Body of pancreas (tissue), 4 donors: ENCODE results near the gene TMEM151A. TPM values are rescaled to one million over a fixed set of nuclear protein-coding genes. Genes with fewer than 3 reads are reported as not detected.

ENCODE experiments used
- ATAC-seq: fragments of 150-250 bp; one replicate; pipeline ENCODE4 v1.9.1; 2016
- DNase-seq, 4 donors: peaks; one replicate each; pipeline ENCODE4 v3.0.0-alpha.2; 2019
- H3K27ac ChIP-seq, 4 donors: fragments of 200-600 bp; sonication (generic); 1 replicate in 3 of 4; 2 replicates in 1 of 4; pipeline versions ENCODE4 v1.5.1 to v1.6.1; 2016 to 2019; ENCODE audit warnings: mild to moderate bottlenecking in 1 of 4, mixed read lengths in 1 of 4, moderate library complexity in 1 of 4
- H3K27me3 ChIP-seq, 2 donors: fragments of 200-600 bp; sonication (generic); one replicate each; pipeline ENCODE4 v1.6.0; 2016; ENCODE audit warnings: mild to moderate bottlenecking in 1 of 2
- H3K36me3 ChIP-seq, 2 donors: fragments of 200-600 bp; sonication (generic); replicated peaks in 1 of 2; 2 replicates each; pipeline ENCODE4 v1.5.1; 2016; ENCODE audit warnings: low read depth in 2 of 2; ENCODE audit not compliant: insufficient read depth in 1 of 2
- H3K4me1 ChIP-seq: fragments of 200-600 bp; sonication (generic); one replicate; pipeline ENCODE4 v1.6.0; 2016
- H3K4me3 ChIP-seq, 2 donors: fragments of 200-600 bp; sonication (generic); 1 replicate in 1 of 2; 2 replicates in 1 of 2; pipeline ENCODE4 v1.5.1; 2016 to 2019
- H3K9me3 ChIP-seq, 3 donors: fragments of 200-600 bp; sonication (generic); 1 replicate in 2 of 3; 2 replicates in 1 of 3; pipeline ENCODE4 v1.5.1; 2016
- POLR2A ChIP-seq, 3 donors: fragments of 450-650 bp; IDR thresholded peaks; one replicate each; pipeline ENCODE4 v1.6.1; 2016; ENCODE audit warnings: antibody characterized with exemption in 3 of 3, mild to moderate bottlenecking in 2 of 3
- WGBS, 2 donors: methylation state at CpG; one replicate each; pipeline ENCODE4 v1.1.5; 2017; 5-methylcytosine and 5-hydroxymethylcytosine counted together
- intact Hi-C: fragments of 100-400 bp; cut with DNase I; formaldehyde crosslinking; loops from one replicate; pipeline ENCODE4 v1.15.1; 2023
- total RNA-seq, 2 donors: library from RNA; depleted of rRNA; stranded (reverse); fragments of >200 nt; gene quantifications; one replicate each; pipeline ENCODE4 v1.1.0, GENCODE V29; 2016
- TF ChIP-seq, protein P1 (sequence below), 7 experiments: fragments of 450-650 bp in 4 of 7; fragments of 200-600 bp in 3 of 7; sonication (generic) in 3 of 7; IDR thresholded peaks; one replicate each; pipeline ENCODE4 v1.5.1; 2016 to 2019; ENCODE audit warnings: antibody characterized with exemption in 7 of 7

The TMEM151A gene
- total RNA-seq, 2 donors from 2014 or later: 1.6 to 2.1 TPM

GRCh38 chr11:66322732-66323427 is 31.2 kb downstream of the TMEM151A start:
- no peak overlapping the region for H3K27ac ChIP-seq
- 86 to 87% methylated on average over 6 to 11 of the region's 11 CpGs for WGBS, 2 donors
- no peaks in the 10 kb centered on the region for H3K9me3 ChIP-seq
- TF ChIP-seq POLR2A (IDR thresholded peaks at IDR 0.05): no peak
- TF ChIP-seq, protein P1, sequence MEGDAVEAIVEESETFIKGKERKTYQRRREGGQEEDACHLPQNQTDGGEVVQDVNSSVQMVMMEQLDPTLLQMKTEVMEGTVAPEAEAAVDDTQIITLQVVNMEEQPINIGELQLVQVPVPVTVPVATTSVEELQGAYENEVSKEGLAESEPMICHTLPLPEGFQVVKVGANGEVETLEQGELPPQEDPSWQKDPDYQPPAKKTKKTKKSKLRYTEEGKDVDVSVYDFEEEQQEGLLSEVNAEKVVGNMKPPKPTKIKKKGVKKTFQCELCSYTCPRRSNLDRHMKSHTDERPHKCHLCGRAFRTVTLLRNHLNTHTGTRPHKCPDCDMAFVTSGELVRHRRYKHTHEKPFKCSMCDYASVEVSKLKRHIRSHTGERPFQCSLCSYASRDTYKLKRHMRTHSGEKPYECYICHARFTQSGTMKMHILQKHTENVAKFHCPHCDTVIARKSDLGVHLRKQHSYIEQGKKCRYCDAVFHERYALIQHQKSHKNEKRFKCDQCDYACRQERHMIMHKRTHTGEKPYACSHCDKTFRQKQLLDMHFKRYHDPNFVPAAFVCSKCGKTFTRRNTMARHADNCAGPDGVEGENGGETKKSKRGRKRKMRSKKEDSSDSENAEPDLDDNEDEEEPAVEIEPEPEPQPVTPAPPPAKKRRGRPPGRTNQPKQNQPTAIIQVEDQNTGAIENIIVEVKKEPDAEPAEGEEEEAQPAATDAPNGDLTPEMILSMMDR (IDR thresholded peaks at IDR 0.05): no peak
- no peaks in the 10 kb centered on the region for H3K27me3 ChIP-seq
- H3K36me3 ChIP-seq: no peaks in the 10 kb centered on the region
- ATAC-seq: peak; percentile 49
- intact Hi-C loops: no loop called here
- H3K4me3 ChIP-seq: no peak overlapping the region
- no peak for DNase-seq
- peaks cover 3% of the 10 kb centered on the region for H3K4me1 ChIP-seq

DNA sequence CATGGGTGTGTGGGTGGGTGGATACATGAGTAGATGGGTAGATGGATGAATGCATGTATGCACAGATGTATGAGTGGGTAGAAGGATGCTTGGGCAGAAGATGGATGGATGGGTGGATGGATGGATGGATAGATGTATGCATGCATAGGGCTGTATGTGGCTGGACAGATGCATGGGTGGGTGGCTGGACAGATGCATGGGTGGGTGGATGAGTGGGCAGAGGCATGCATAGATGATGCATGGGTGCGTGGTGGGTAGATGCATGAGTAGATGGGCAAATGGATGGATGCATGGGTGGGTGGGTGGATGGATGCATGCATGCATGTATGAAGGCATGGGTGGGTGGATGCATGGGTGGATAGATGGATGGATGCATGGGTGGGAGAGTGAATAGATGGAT is 32.0 kb downstream of the TMEM151A start:
- intact Hi-C loops: no loop called here
- 95 to 100% methylated on average over 1 of the region's 1 CpG for WGBS, 2 donors
- no peak for TF ChIP-seq POLR2A (IDR thresholded peaks at IDR 0.05)
- TF ChIP-seq, protein P1 (IDR thresholded peaks at IDR 0.05): no peak
- H3K27ac ChIP-seq: no peak overlapping the region
- H3K27me3 ChIP-seq: no peaks in the 10 kb centered on the region
- peaks cover 8% of the 10 kb centered on the region for H3K4me1 ChIP-seq
- no peak for ATAC-seq
- H3K4me3 ChIP-seq: no peak overlapping the region
- DNase-seq: no peak
- H3K36me3 ChIP-seq: no peaks in the 10 kb centered on the region
- H3K9me3 ChIP-seq: no peaks in the 10 kb centered on the region

DNA sequence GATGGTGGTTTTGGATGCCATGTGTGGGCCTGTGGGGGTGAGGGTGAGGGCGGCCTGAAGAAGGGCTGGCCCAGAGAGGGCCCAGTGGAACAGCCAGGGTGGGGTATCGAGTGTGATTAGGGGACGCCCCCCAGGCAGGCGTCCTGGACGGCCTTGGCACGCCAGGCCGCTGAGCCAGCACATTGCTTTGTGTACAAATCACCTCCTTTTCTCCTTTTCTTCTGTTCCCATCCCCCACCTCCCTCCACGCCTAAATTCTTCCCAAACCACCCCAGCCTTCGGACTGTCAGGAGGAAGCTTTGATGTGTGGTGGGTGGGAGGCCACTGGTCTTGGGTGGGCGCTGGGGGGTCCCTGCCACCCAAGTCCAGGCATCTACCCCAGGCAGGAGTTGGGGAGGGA is 33.0 kb downstream of the TMEM151A start:
- peaks cover 11% of the 10 kb centered on the region for H3K4me1 ChIP-seq
- 59 to 67% methylated on average over 9 to 10 of the region's 10 CpGs for WGBS, 2 donors
- DNase-seq (no peak), ATAC-seq (no peak)
- H3K27me3 ChIP-seq: no peaks in the 10 kb centered on the region
- no peaks in the 10 kb centered on the region for H3K9me3 ChIP-seq
- no peak overlapping the region for H3K27ac ChIP-seq
- intact Hi-C loops: no loop called here
- TF ChIP-seq, protein P1 (IDR thresholded peaks at IDR 0.05): no peak
- TF ChIP-seq POLR2A (IDR thresholded peaks at IDR 0.05): no peak
- H3K4me3 ChIP-seq: no peak overlapping the region
- no peaks in the 10 kb centered on the region for H3K36me3 ChIP-seq

GRCh38 chr11:66325263-66325671 is 33.6 kb downstream of the TMEM151A start:
- DNase-seq (no peak), ATAC-seq (no peak)
- TF ChIP-seq, protein P1 (IDR thresholded peaks at IDR 0.05): no peak
- TF ChIP-seq POLR2A (IDR thresholded peaks at IDR 0.05): no peak
- peaks cover 11% of the 10 kb centered on the region for H3K4me1 ChIP-seq
- no peaks in the 10 kb centered on the region for H3K9me3 ChIP-seq
- no peak overlapping the region for H3K4me3 ChIP-seq
- no peaks in the 10 kb centered on the region for H3K36me3 ChIP-seq
- H3K27ac ChIP-seq: peak overlapping the region in 1 of 4 donors; percentile 43
- intact Hi-C loops: no loop called here
- no peaks in the 10 kb centered on the region for H3K27me3 ChIP-seq
- 71 to 79% methylated on average over 7 of the region's 8 CpGs for WGBS, 2 donors
